Measurements from ENCODE around the gene SLC39A9. TPM values are rescaled to one million over a fixed set of nuclear protein-coding genes. Genes with fewer than 3 reads are reported as not detected.

Gene SLC39A9
- polyA plus RNA-seq, 1 donor from 2014 or later = 88.5 TPM

DNA sequence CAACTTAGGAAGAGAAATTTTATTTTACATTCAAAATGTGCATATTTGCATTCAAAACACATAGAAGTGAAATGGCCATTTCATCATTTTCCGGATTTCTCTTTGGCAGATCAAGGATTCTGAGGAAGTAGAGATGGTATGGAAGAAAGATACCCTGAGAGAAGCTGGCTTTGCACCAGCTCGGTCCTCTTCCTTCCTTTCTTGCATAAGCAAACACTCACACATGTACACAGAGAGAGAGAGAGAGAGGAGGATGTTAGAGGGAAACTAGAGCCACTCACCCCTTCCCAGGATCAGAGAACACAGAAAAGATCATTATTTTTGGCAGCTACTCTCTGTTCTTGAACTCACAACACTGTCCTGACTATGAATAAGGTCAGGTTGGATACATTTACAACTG, 70.5 kb downstream of the SLC39A9 start:
- Histone ChIP-seq H3K79me2 (replicated peaks; ENCODE audit: insufficient read depth, low read length) (no peaks in the 10 kb centered on the region), H3K4me3 (ENCODE audit: low read length) (no peak overlapping the region), H3K27me3 (ENCODE audit: insufficient read depth, low read depth, low read length) (no peaks in the 10 kb centered on the region)

GRCh38 chr14:69471436-69471835, 72.9 kb downstream of the SLC39A9 start:
- Histone ChIP-seq H3K36me3 (ENCODE audit: insufficient read depth, low read length) (no peaks in the 10 kb centered on the region), H4K20me1 (ENCODE audit: insufficient read depth) (no peaks in the 10 kb centered on the region), H3K9me3 (ENCODE audit: low read length) (no peaks in the 10 kb centered on the region), H3K27ac (ENCODE audit: low read length) (no peak overlapping the region), H3K9me2 (ENCODE audit: insufficient read depth, low read length) (no peaks in the 10 kb centered on the region), H3K4me2 (ENCODE audit: low read length) (no peak overlapping the region), H3K4me3 (ENCODE audit: low read length) (no peak overlapping the region), H3K79me2 (replicated peaks; ENCODE audit: insufficient read depth, low read length) (no peaks in the 10 kb centered on the region), H3F3A (ENCODE audit: insufficient read depth, low read length, poor library complexity, severe bottlenecking) (no peaks in the 10 kb centered on the region), H3K9ac (ENCODE audit: low read length) (no peak overlapping the region), H2AFZ (ENCODE audit: low read depth, low read length) (no peak overlapping the region), H3K27me3 (ENCODE audit: insufficient read depth, low read depth, low read length) (no peaks in the 10 kb centered on the region)
- TF ChIP-seq CTCF (IDR thresholded peaks at IDR 0.05; ENCODE audit: poor library complexity, severe bottlenecking) (no peak), TAF1 (IDR thresholded peaks at IDR 0.05; ENCODE audit: low read depth) (no peak), MXI1 (conservative IDR thresholded peaks at IDR 0.05; ENCODE audit: poor library complexity, severe bottlenecking) (no peak), EP300 (conservative IDR thresholded peaks at IDR 0.05; ENCODE audit: poor library complexity, severe bottlenecking) (no peak), RAD21 (conservative IDR thresholded peaks at IDR 0.05) (no peak), SMC3 (conservative IDR thresholded peaks at IDR 0.05; ENCODE audit: poor library complexity) (no peak), EZH2 (IDR thresholded peaks at IDR 0.05; ENCODE audit: borderline replicate concordance, insufficient read depth, low read length, poor library complexity, severe bottlenecking) (no peak), POLR2AphosphoS5 (IDR thresholded peaks at IDR 0.05) (no peak)
- TF ChIP-seq, protein P1, sequence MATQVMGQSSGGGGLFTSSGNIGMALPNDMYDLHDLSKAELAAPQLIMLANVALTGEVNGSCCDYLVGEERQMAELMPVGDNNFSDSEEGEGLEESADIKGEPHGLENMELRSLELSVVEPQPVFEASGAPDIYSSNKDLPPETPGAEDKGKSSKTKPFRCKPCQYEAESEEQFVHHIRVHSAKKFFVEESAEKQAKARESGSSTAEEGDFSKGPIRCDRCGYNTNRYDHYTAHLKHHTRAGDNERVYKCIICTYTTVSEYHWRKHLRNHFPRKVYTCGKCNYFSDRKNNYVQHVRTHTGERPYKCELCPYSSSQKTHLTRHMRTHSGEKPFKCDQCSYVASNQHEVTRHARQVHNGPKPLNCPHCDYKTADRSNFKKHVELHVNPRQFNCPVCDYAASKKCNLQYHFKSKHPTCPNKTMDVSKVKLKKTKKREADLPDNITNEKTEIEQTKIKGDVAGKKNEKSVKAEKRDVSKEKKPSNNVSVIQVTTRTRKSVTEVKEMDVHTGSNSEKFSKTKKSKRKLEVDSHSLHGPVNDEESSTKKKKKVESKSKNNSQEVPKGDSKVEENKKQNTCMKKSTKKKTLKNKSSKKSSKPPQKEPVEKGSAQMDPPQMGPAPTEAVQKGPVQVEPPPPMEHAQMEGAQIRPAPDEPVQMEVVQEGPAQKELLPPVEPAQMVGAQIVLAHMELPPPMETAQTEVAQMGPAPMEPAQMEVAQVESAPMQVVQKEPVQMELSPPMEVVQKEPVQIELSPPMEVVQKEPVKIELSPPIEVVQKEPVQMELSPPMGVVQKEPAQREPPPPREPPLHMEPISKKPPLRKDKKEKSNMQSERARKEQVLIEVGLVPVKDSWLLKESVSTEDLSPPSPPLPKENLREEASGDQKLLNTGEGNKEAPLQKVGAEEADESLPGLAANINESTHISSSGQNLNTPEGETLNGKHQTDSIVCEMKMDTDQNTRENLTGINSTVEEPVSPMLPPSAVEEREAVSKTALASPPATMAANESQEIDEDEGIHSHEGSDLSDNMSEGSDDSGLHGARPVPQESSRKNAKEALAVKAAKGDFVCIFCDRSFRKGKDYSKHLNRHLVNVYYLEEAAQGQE (IDR thresholded peaks at IDR 0.05; ENCODE audit: borderline replicate concordance) = no peak

More for the DNA sequence above, 70.5 kb downstream of the SLC39A9 start:
- no peak overlapping the region for H3K9ac ChIP-seq (ENCODE audit: low read length)
- no peak overlapping the region for H2AFZ ChIP-seq (ENCODE audit: low read depth, low read length)
- H3K36me3 ChIP-seq (ENCODE audit: insufficient read depth, low read length) = no peaks in the 10 kb centered on the region
- H3K9me2 ChIP-seq (ENCODE audit: insufficient read depth, low read length) = no peaks in the 10 kb centered on the region
- TF ChIP-seq EZH2 (IDR thresholded peaks at IDR 0.05; ENCODE audit: borderline replicate concordance, insufficient read depth, low read length, poor library complexity, severe bottlenecking) (no peak), RAD21 (conservative IDR thresholded peaks at IDR 0.05) (no peak), TAF1 (IDR thresholded peaks at IDR 0.05; ENCODE audit: low read depth) (no peak), POLR2AphosphoS5 (IDR thresholded peaks at IDR 0.05) (no peak), CTCF (IDR thresholded peaks at IDR 0.05; ENCODE audit: poor library complexity, severe bottlenecking) (no peak), MXI1 (conservative IDR thresholded peaks at IDR 0.05; ENCODE audit: poor library complexity, severe bottlenecking) (no peak), SMC3 (conservative IDR thresholded peaks at IDR 0.05; ENCODE audit: poor library complexity) (no peak), EP300 (conservative IDR thresholded peaks at IDR 0.05; ENCODE audit: poor library complexity, severe bottlenecking) (no peak)
- TF ChIP-seq, protein P1 (IDR thresholded peaks at IDR 0.05; ENCODE audit: borderline replicate concordance) = no peak
- no peak overlapping the region for H3K27ac ChIP-seq (ENCODE audit: low read length)
- H4K20me1 ChIP-seq (ENCODE audit: insufficient read depth) = no peaks in the 10 kb centered on the region
- H3F3A ChIP-seq (ENCODE audit: insufficient read depth, low read length, poor library complexity, severe bottlenecking) = no peaks in the 10 kb centered on the region
- no peak overlapping the region for H3K4me2 ChIP-seq (ENCODE audit: low read length)
- no peaks in the 10 kb centered on the region for H3K9me3 ChIP-seq (ENCODE audit: low read length)
